ENCODE results near the gene CCDC146.
"Not testable (repeated sequence)": the region's sequence is repeated elsewhere in the genome, so short reads cannot be mapped to it uniquely, and the experiment has no call there.

CCDC146 gene, protein sequence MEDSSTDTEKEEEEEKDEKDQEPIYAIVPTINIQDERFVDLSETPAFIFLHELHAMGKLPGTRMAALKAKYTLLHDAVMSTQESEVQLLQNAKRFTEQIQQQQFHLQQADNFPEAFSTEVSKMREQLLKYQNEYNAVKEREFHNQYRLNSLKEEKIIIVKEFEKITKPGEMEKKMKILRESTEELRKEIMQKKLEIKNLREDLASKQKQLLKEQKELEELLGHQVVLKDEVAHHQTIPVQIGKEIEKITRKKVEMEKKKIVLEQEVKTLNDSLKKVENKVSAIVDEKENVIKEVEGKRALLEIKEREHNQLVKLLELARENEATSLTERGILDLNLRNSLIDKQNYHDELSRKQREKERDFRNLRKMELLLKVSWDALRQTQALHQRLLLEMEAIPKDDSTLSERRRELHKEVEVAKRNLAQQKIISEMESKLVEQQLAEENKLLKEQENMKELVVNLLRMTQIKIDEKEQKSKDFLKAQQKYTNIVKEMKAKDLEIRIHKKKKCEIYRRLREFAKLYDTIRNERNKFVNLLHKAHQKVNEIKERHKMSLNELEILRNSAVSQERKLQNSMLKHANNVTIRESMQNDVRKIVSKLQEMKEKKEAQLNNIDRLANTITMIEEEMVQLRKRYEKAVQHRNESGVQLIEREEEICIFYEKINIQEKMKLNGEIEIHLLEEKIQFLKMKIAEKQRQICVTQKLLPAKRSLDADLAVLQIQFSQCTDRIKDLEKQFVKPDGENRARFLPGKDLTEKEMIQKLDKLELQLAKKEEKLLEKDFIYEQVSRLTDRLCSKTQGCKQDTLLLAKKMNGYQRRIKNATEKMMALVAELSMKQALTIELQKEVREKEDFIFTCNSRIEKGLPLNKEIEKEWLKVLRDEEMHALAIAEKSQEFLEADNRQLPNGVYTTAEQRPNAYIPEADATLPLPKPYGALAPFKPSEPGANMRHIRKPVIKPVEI

DNA sequence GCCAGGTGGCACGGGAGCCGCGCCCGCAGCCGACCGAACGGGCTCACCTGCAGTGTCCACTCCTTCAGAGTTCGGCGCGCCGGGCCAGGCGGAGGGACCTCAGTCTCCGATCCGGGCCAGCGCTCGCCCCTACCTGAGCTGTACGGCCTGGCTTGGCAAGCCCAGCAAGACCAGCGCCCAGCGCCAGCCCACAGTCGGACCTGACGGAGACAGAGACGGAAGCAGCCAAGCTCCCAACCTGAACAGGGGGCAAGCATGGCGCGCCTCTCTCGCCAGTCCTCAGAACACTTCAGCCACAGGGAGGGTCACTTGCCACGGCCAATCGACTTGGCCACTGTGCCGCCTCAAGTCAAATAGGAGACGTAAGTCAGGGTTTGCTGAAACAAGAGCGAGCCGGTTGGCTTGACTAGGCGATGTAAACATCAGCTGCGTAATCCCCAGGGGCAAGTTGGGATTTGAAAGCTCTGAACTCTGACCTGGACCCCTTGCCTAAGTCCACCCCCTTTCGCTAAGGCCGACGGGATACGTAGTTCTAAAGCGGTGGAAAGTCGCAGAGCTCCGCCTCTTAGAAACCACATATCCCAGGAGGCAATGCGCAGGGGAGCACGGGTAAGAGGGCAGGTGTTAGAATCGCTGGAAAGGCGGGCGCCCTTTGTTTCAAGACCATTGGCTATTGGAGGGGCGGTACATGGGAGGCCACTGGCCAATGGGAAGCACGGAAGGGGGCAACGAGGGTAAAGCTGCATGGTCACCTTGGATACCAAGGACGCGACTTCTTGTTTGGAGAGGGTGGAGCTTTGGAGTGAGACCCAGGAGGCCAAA is at the start of gene CCDC146:
Gene CCDC146, plus strand, starts transcription at position 756 of the 822 bp plus-strand sequence. CDS start 45,054 bp downstream, outside the sequence.
- DNase-seq (ENCODE audit: low read depth), result peak; percentile 99

DNA sequence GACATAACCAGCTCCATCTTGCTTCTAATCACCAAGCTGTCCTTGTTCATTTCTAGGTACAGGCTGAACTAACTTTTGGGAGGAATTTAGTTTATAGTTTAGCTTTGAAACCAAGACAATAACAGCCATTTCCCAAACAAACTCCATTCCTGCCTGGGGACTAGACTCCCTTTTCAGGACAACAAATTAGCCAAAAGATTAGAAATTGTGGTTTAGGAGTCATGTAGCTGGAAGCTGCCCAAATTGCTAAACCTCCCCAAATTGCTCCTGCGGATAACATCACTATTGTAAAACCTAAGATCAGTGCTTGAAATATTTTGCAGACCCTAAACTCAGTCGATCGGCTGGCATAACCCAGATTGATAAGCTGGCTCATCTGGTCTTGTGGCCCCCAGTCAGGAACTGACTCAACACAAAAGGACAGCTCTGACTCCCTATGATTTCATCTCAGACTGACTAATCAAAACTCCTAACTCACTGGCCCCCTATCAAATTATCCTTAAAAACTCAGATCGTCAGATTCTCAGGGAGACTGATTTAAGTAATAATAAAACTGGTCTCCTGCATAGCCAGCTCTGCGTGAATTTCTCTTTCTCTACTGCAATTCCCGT is 47.5 kb upstream of the CCDC146 start:
- DNase-seq (ENCODE audit: low read depth), result peak; percentile 17

GRCh38 chr7:77077060-77077459 is 45.4 kb upstream of the CCDC146 start:
- not testable (repeated sequence) for DNase-seq (ENCODE audit: low read depth)

DNA sequence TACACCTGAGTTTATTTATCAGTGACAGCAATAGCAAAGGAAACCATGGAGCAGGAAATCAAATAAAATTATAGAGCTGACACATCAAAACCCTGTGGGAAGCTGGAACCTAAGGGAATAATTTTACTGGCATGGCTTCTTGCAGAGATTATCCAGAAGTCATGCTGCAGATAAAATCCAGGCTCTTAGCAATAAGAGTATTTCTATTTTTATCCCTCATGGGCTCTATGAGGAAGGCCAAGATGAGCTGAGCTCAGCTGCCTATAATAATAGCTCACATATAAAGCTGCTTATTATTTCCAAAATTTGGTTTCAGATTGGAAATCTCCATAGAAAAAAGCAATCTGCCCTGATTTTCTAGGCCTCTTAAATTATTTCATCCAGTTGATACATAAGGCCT is 43.3 kb upstream of the CCDC146 start:
- DNase-seq (ENCODE audit: low read depth), result not testable (repeated sequence)

GRCh38 chr7:77079624-77080023 is 42.8 kb upstream of the CCDC146 start:
- DNase-seq (ENCODE audit: low read depth), result peak; percentile 5

- not testable (repeated sequence) for DNase-seq (ENCODE audit: low read depth)
Measured at GRCh38 chr7:77080236-77080635, 42.2 kb upstream of the CCDC146 start.

DNA sequence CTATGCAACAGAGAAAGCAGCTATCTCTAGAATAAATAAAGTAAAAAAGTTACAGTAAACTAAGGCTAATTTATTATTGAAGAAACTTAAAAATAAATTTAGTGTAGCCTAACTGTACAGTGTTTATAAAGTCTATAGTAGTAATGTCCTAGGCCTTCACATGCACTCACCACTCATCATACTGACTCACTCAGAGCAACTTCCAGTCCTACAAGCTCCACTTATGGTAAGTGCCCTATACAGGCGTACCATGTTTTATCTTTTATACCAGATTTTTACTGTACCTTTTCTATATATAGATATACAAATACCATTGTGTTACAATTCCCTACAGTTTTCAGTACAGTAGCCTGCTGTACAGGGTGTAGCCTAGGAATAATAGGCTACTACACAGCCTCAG is 40.2 kb upstream of the CCDC146 start:
- peak; percentile 3 for DNase-seq (ENCODE audit: low read depth)

DNA sequence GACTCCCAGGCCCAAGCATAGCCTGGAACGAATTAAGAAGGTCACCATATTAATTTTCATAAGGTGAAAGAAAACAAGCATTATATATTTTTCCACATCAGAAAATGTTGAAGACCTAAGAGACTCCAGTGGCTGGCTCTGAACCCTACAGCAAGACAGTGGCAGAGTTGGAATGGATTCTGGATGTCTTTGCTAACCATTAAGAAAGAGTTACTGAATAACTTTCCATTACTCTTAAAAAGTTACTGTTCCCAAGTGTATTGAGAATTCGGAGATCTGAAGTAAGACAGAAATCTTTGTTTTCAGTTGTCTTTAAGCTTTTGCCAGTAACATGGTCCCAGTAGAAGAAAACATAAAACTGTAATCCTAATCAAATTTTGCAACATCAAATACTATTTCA is 30.1 kb upstream of the CCDC146 start:
- DNase-seq (ENCODE audit: low read depth), result not testable (repeated sequence)

GRCh38 chr7:77100501-77100900 is 21.9 kb upstream of the CCDC146 start:
- not testable (repeated sequence) for DNase-seq (ENCODE audit: low read depth)

DNA sequence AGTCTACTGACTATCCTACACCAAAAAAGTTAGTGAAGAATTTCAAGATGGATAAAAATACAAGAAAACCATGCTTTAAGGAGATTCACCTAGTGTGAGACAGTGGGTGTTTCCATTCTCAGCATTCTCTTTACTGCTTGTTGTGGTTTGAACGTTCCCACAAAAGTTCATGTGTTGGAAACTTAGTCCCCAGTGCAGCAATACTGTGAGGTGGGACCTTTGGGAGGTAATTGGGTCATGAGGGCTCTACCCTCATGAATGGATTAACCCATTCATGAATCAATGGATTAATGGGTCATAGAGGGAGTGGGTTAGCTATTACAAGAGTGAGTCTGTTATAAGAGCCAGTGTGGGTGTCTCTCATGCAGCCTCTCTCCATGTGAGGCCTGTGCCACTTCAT is 21.2 kb upstream of the CCDC146 start:
- DNase-seq (ENCODE audit: low read depth), result not testable (repeated sequence)

DNA sequence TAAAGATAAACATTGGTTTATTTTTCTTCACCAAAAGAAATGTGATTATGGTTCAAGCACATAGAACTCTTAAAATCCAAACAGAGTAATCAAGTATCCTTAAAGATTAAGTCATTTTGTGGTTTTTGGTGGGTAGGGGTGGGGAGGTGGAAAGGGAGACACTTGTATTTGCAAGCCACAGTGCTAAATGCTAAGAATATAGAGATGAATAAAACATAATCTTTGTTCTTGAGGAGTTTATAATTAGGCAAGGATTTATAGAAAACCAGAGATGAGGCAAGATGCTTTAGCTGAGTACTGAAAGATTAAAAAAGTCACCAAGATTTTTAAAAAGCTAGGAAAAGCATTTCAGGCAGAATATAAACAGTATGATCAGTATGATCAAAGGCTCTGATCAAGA is 19.7 kb upstream of the CCDC146 start:
- DNase-seq (ENCODE audit: low read depth), result not testable (repeated sequence)

- DNase-seq (ENCODE audit: low read depth), result peak; percentile 25
Measured at GRCh38 chr7:77105904-77106303, 16.5 kb upstream of the CCDC146 start.

- DNase-seq (ENCODE audit: low read depth), result not testable (repeated sequence)
Measured at GRCh38 chr7:77107659-77108058, 14.8 kb upstream of the CCDC146 start.

GRCh38 chr7:77108362-77108761 is 14.1 kb upstream of the CCDC146 start:
- DNase-seq (ENCODE audit: low read depth), result not testable (repeated sequence)

GRCh38 chr7:77112719-77113306 is 9.6 kb upstream of the CCDC146 start:
- DNase-seq (ENCODE audit: low read depth), result not testable (repeated sequence)

DNA sequence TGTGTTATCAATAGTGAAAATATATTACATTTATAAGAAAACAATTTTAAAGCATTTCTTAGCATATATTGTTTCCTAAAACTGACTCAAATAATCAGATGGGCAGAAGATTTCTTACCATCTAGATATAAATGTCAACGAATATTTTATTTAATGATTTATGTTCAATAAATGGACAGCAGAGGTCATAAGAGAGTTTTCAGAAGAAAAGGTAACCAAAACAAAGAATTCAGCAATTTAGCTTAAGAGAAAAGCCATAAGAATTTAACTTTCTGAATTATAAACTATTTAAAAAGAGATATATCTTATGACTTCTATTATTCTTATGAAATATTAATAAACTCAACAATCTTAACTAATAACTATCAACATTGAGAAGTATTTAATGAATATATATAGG is 3.1 kb downstream of the CCDC146 start:
- not testable (repeated sequence) for DNase-seq (ENCODE audit: low read depth)

GRCh38 chr7:77127009-77127408 is 4.6 kb downstream of the CCDC146 start:
- not testable (repeated sequence) for DNase-seq (ENCODE audit: low read depth)

DNA sequence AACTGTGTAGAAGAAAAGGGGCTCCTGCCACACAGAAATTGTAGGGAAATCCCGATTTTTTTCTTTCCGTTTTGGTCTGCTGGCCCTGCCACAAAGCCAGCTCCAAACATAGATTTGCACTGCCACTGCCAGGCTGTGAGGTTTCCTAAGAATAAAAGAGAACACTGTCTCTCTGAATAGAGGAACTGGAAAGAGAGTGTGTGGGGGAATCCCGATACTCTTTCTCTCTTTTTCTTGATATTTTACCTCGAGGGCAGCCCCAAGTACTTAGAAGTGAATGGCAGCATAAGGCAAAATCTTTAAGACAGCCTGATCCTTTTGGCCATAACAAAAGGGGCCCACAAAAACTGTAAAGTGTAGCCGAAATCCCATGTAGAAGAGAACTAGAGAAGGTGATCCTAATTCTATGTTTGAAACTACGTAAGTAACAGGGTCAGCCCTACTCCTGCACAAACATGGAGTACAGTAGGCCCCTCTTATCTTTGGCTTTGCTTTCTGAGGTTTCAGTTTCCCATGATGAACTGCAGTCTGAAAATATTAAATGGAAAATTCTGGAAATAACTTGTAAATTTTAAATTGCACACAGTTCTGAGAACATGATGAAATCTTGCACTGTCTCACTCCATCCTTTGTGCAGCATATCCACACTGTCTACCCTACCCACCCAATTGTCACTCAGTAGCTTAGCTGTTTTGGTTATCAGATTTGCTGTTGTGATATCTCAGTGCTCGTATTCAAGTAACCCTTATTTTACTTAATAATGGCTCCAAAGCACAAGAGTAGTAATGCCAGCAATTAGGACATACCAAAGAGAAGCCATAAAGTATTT is 6.4 kb downstream of the CCDC146 start:
- DNase-seq (ENCODE audit: low read depth), result not testable (repeated sequence)

DNA sequence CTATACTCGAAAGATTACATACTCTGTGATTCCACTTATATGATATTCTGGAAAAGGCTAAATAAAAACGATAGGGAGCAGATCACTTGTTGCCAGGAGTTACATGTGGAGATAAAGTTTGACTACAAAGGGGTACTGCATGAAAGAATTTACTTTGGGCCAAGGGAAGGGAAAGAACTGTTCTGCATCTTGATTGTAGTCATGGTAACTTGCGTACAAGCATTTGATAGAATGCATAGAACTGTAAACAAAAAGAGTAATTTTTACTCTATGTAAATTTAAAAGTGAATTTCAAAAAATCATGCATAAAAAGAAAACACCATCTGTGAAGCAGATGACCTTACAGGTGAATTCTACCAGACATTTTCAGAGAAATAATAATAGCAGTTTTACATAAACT is 9.4 kb downstream of the CCDC146 start:
- not testable (repeated sequence) for DNase-seq (ENCODE audit: low read depth)

DNA sequence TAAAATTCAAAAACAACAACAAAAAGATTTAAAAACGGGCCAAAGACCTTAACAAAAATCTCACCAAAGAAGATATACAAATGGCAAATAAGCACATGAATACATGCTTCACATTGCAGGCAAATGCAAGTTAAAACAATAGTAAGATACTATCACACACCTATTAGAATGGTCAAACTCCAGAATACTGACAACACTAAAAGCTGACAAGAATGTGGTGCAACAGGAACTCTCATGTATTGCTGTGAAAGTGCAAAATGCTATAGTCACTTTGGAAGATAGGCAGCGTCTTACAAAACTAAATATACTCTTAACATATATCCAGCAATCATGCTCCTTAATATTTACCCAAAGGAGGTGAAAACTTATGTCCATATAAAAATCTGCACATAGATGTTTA is 16.3 kb downstream of the CCDC146 start:
- not testable (repeated sequence) for DNase-seq (ENCODE audit: low read depth)
